Thyroid gland (tissue), 4 donors: ENCODE measurements around the gene SLC16A2. TPM values are rescaled to one million over a fixed set of nuclear protein-coding genes. Genes with fewer than 3 reads are reported as not detected.

Experiments used
- DNase-seq, 2 donors: peaks; one replicate each; pipeline ENCODE4 v3.0.0-alpha.2; 2019
- H3K27ac ChIP-seq, 3 donors: fragments of 200-600 bp; sonication (generic); 1 replicate in 2 of 3; 2 replicates in 1 of 3; pipeline ENCODE4 v1.5.1; 2016 to 2019; ENCODE audit warnings: mild to moderate bottlenecking in 1 of 3, moderate library complexity in 1 of 3
- H3K27me3 ChIP-seq: fragments of 200-600 bp; sonication (generic); one replicate; pipeline ENCODE4 v1.5.1; 2019
- H3K36me3 ChIP-seq, 2 donors: fragments of 200-600 bp; sonication (generic); one replicate each; pipeline ENCODE4 v1.5.1; 2016 to 2019
- H3K4me1 ChIP-seq, 2 donors: fragments of 200-600 bp; sonication (generic); one replicate each; pipeline ENCODE4 v1.5.1; 2017 to 2019
- H3K4me3 ChIP-seq, 3 donors: fragments of 200-600 bp; sonication (generic); replicated peaks in 1 of 3; 1 replicate in 2 of 3; 2 replicates in 1 of 3; pipeline ENCODE4 v1.5.1; 2016; ENCODE audit warnings: mild to moderate bottlenecking in 1 of 3
- H3K9me3 ChIP-seq: fragments of 200-600 bp; sonication (generic); one replicate; pipeline ENCODE4 v1.5.1; 2017
- CTCF ChIP-seq, 6 experiments: fragments of 200-600 bp in 3 of 6; fragments of 450-650 bp in 3 of 6; sonication (generic) in 3 of 6; IDR thresholded peaks; one replicate each; pipeline ENCODE4 v1.5.1; 2016 to 2019; ENCODE audit warnings: antibody characterized with exemption in 6 of 6, mild to moderate bottlenecking in 2 of 6, inconsistent platforms in 1 of 6, moderate library complexity in 1 of 6
- POLR2A ChIP-seq, 2 donors: fragments of 450-650 bp; IDR thresholded peaks; one replicate each; pipeline ENCODE4 v1.6.1; 2017; ENCODE audit warnings: antibody characterized with exemption in 2 of 2, mild to moderate bottlenecking in 2 of 2, moderate library complexity in 1 of 2
- WGBS, 2 donors: methylation state at CpG; one replicate each; pipeline ENCODE4 v1.1.5; 2017; 5-methylcytosine and 5-hydroxymethylcytosine counted together
- intact Hi-C: fragments of 100-400 bp; cut with DNase I; formaldehyde crosslinking; loops from one replicate; pipeline ENCODE4 v1.15.1; 2023
- total RNA-seq, 4 donors: library from RNA; depleted of rRNA; stranded (reverse); fragments of >200 nt; gene quantifications; one replicate each; pipeline ENCODE4 v1.2.3, GENCODE V29; 2016

SLC16A2 gene
- total RNA-seq, 4 donors from 2014 or later = 10.1 to 24.0 (median 20.1) TPM

- Histone ChIP-seq H3K9me3 (no peaks in the 10 kb centered on the region), H3K27ac (peak overlapping the region; percentile 77 to 92 (median 88)), H3K27me3 (no peaks in the 10 kb centered on the region), H3K4me3 (peak overlapping the region in 2 of 3 donors; percentile 32 to 37), H3K4me1 (peaks cover 0 to 4% of the 10 kb centered on the region in 2 donors), H3K36me3 (no peaks in the 10 kb centered on the region)
- peak; percentile 86 for DNase-seq
- TF ChIP-seq POLR2A (IDR thresholded peaks at IDR 0.05) (peak in 1 of 2 donors; percentile 56), CTCF (IDR thresholded peaks at IDR 0.05) (peak; percentile 12 to 51 (median 44))
- 0% methylated on average over 3 of the region's 48 CpGs; no CpG with 5 or more reads in 1 of the 2 donors for WGBS, 2 donors
- intact Hi-C loops = loop anchor here (10.0 kb wide), 1 partner anchor 111 kb away; the partner anchor contains the start of gene SLC16A2
These were observed 115.0 kb downstream of the SLC16A2 start for GRCh38 chrX:74536152-74536831.

GRCh38 chrX:74536832-74537371 is 115.6 kb downstream of the SLC16A2 start:
- 13 to 20% methylated on average over 4 to 5 of the region's 26 CpGs for WGBS, 2 donors
- Histone ChIP-seq H3K4me3 (peak overlapping the region in 2 of 3 donors; percentile 17 to 32), H3K4me1 (peaks cover 0 to 4% of the 10 kb centered on the region in 2 donors), H3K9me3 (no peaks in the 10 kb centered on the region), H3K27ac (peak overlapping the region; percentile 77 to 92 (median 88)), H3K27me3 (no peaks in the 10 kb centered on the region), H3K36me3 (no peaks in the 10 kb centered on the region)
- DNase-seq = peak; percentile 68 to 70
- TF ChIP-seq CTCF (IDR thresholded peaks at IDR 0.05) (no peak), POLR2A (IDR thresholded peaks at IDR 0.05) (no peak)
- intact Hi-C loops = loop anchor here (10.0 kb wide), 1 partner anchor 112 kb away; the partner anchor contains the start of gene SLC16A2

- no peak for DNase-seq
- no peak for TF ChIP-seq CTCF (IDR thresholded peaks at IDR 0.05)
- no peak for TF ChIP-seq POLR2A (IDR thresholded peaks at IDR 0.05)
- WGBS, 2 donors = 73 to 80% methylated on average over 2 of the region's 2 CpGs
- H3K4me3 ChIP-seq = no peak overlapping the region
- H3K4me1 ChIP-seq = no peaks in the 10 kb centered on the region
- intact Hi-C loops = no loop called here
- H3K27me3 ChIP-seq = no peaks in the 10 kb centered on the region
- no peak overlapping the region for H3K27ac ChIP-seq
- H3K36me3 ChIP-seq = no peaks in the 10 kb centered on the region
- H3K9me3 ChIP-seq = no peaks in the 10 kb centered on the region
These were observed 119.4 kb downstream of the SLC16A2 start for GRCh38 chrX:74540635-74541249.

GRCh38 chrX:74545880-74546523 is 124.7 kb downstream of the SLC16A2 start:
- DNase-seq = no peak
- no peaks in the 10 kb centered on the region for H3K4me1 ChIP-seq
- no peaks in the 10 kb centered on the region for H3K36me3 ChIP-seq
- TF ChIP-seq CTCF (IDR thresholded peaks at IDR 0.05) = no peak
- H3K27me3 ChIP-seq = no peaks in the 10 kb centered on the region
- no peak overlapping the region for H3K27ac ChIP-seq
- no peak overlapping the region for H3K4me3 ChIP-seq
- intact Hi-C loops = loop anchor here (5.0 kb wide), 1 partner anchor 159 kb away; no protein-coding TSS in a partner anchor
- WGBS, 2 donors = 100% methylated on average over 1 of the region's 1 CpG; no CpG with 5 or more reads in 1 of the 2 donors
- H3K9me3 ChIP-seq = no peaks in the 10 kb centered on the region
